GM03348 (cell line): ENCODE data around the gene TIMM8B.
"Not testable (repeated sequence)": the region's sequence is repeated elsewhere in the genome, so short reads cannot be mapped to it uniquely, and the experiment has no call there.

Experiments used
- DNase-seq: peaks from one replicate; pipeline ENCODE4 v3.0.0; 2012; ENCODE audit warnings: low spot score

TIMM8B gene

GRCh38 chr11:112086422-112087191 lies at the start of gene TIMM8B, which contains the start of gene SDHD:
Gene TIMM8B, minus strand, starts transcription at chr11:112086756. Its CDS starts 33 bp downstream, at chr11:112086723.
Gene SDHD, plus strand, starts transcription at chr11:112086873. Its CDS starts 35 bp downstream, at chr11:112086908.
- DNase-seq, result peak; percentile 97

- no peak for DNase-seq
Observed at GRCh38 chr11:112134473-112134872, 47.9 kb upstream of the TIMM8B start.

- no peak for DNase-seq
Observed at GRCh38 chr11:112132737-112133136, 46.2 kb upstream of the TIMM8B start.

GRCh38 chr11:112129656-112130055 lies 43.1 kb upstream of the TIMM8B start:
- DNase-seq, result no peak

GRCh38 chr11:112128483-112129121 lies 42.0 kb upstream of the TIMM8B start:
- DNase-seq, result peak; percentile 79

- no peak for DNase-seq
Observed at GRCh38 chr11:112127056-112127455, 40.5 kb upstream of the TIMM8B start.

- DNase-seq, result no peak
Observed at GRCh38 chr11:112123129-112123528, 36.6 kb upstream of the TIMM8B start.

GRCh38 chr11:112121981-112122615 lies 35.5 kb upstream of the TIMM8B start:
- no peak for DNase-seq

- no peak for DNase-seq
Observed at GRCh38 chr11:112118176-112118575, 31.6 kb upstream of the TIMM8B start.

- DNase-seq, result no peak
Observed at GRCh38 chr11:112115386-112115785, 28.8 kb upstream of the TIMM8B start.

GRCh38 chr11:112114460-112114859 lies 27.9 kb upstream of the TIMM8B start:
- DNase-seq, result no peak

GRCh38 chr11:112113539-112114457 lies 27.2 kb upstream of the TIMM8B start:
- peak; percentile 80 for DNase-seq

GRCh38 chr11:112106070-112106469 lies 19.5 kb upstream of the TIMM8B start:
- DNase-seq, result no peak

- no peak for DNase-seq
Observed at GRCh38 chr11:112103446-112103845, 16.9 kb upstream of the TIMM8B start.

GRCh38 chr11:112100462-112100861 lies 13.9 kb upstream of the TIMM8B start:
- no peak for DNase-seq

- DNase-seq, result no peak
Observed at GRCh38 chr11:112097734-112098528, 11.4 kb upstream of the TIMM8B start.

GRCh38 chr11:112096194-112096593 lies 9.6 kb upstream of the TIMM8B start:
- no peak for DNase-seq

GRCh38 chr11:112095302-112095701 lies 8.7 kb upstream of the TIMM8B start:
- DNase-seq, result not testable (repeated sequence)

GRCh38 chr11:112087212-112087611 lies 656 bp upstream of the TIMM8B start:
- peak; percentile 19 for DNase-seq

- peak; percentile 48 for DNase-seq
Observed at GRCh38 chr11:112085822-112086421, 634 bp downstream of the TIMM8B start.

- DNase-seq, result peak; percentile 37
Observed at GRCh38 chr11:112082729-112083128, 3.8 kb downstream of the TIMM8B start.
